ENCODE results near the gene PAXX. TPM values are rescaled to one million over a fixed set of nuclear protein-coding genes. Genes with fewer than 3 reads are reported as not detected.

The PAXX gene
- total RNA-seq, 4 donors from 2014 or later, result 22.0 to 37.0 (median 31.6) TPM

DNA sequence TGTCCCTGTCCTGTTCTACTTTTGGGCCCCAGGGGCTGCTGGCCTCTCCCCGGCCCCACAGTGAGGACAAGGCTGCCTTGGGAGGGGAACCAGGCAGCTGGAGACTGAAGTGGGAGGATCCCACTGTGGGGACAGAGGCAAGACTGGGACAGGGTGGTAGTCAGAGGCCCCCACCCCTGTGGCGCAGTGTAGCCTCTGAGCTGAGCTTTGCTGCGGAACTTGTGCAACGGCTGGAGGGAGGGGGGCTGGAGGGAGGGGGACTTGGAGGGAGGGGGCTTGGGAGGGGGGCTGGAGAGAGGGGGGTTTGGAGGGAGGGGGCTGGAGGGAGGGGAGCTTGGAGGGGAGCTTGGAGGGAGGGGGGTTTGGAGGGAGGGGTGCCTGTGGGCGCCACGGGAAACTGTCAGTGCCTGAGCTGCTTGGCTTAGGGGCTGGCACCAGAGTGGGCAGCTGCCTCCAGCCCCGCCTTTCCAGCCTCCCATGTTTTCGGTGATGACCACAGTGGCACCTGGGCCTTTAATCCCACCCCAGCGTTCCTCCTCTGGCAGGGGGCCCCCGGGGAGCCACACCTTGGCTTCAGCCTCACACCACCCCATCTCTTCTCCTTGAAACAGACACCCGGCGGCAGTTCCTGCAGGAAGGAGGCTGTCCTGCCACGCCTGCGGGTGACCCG lies 42.0 kb downstream of the PAXX start:
- ATAC-seq (ENCODE audit: low FRiP score) (no peak), DNase-seq (ENCODE audit: low spot score) (no peak)
- TF ChIP-seq, protein P1, sequence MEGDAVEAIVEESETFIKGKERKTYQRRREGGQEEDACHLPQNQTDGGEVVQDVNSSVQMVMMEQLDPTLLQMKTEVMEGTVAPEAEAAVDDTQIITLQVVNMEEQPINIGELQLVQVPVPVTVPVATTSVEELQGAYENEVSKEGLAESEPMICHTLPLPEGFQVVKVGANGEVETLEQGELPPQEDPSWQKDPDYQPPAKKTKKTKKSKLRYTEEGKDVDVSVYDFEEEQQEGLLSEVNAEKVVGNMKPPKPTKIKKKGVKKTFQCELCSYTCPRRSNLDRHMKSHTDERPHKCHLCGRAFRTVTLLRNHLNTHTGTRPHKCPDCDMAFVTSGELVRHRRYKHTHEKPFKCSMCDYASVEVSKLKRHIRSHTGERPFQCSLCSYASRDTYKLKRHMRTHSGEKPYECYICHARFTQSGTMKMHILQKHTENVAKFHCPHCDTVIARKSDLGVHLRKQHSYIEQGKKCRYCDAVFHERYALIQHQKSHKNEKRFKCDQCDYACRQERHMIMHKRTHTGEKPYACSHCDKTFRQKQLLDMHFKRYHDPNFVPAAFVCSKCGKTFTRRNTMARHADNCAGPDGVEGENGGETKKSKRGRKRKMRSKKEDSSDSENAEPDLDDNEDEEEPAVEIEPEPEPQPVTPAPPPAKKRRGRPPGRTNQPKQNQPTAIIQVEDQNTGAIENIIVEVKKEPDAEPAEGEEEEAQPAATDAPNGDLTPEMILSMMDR (IDR thresholded peaks at IDR 0.05), result no peak

- ATAC-seq (ENCODE audit: low FRiP score) (peak; percentile 78), DNase-seq (ENCODE audit: low spot score) (peak; percentile 49)
- TF ChIP-seq, protein P1 (IDR thresholded peaks at IDR 0.05), result peak in 2 of 3 donors; percentile 80 to 82
Observed at GRCh38 chr9:137034709-137035506, 42.7 kb downstream of the PAXX start.

DNA sequence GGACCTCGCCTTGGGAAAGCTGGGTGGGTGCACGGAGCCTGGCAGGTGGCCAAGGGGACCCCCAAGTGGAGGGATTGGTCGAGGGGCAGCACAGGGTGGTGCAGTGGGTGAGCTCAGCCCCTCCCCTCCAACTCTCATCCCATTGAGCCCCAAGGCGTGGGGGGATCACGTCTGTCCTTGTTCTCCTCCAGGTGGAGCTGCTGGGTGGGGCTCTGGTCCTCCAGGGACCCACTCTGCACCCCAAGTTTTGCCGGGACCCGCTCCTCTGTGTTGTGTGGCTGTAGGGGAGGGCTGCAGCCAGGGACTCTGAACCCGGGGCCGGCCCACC lies 43.2 kb downstream of the PAXX start:
- ATAC-seq (ENCODE audit: low FRiP score), result peak; percentile 8
- TF ChIP-seq, protein P1 (IDR thresholded peaks at IDR 0.05), result no peak
- DNase-seq (ENCODE audit: low spot score), result no peak

DNA sequence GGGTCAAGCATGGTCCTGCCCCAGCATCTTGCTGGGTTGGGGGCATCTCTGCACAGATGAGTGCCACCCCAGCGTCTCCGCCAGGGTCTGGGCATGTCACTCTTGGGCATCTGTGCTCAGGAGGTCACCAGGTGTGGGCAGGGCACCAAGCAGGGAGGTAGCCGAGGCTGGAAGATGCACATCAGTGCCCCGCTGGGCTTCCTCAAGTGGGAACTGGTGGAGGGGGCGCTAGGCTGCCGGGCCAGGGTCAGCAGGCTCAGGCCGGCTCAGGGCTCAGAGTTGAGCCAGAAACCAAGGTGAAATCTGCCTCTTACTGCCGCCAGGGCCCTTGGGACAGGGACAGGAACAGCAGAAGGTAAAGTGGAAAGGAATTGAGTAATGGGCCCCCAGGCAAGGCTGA lies 43.7 kb downstream of the PAXX start:
- no peak for DNase-seq (ENCODE audit: low spot score)
- no peak for ATAC-seq (ENCODE audit: low FRiP score)
- TF ChIP-seq, protein P1 (IDR thresholded peaks at IDR 0.05), result no peak

DNA sequence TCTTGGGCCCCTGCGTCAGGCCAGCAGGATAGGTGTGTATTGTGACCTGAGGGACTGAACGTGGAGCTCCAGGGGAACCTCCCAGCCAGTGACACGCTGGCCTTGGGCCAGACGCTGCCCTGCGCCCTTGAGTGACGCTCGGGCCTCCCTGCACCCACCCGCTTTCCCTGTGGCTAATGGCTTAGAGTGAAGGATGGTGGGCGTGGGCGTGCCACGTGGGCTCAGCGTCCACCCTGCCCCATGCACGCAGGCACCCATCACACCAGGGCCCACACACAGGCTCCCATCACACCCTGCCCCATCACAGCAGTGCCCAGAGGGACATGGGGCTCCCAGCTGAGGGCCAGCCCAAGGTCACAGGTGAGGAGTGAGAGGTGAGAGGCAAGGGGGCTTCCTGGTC lies 44.8 kb downstream of the PAXX start:
- TF ChIP-seq, protein P1 (IDR thresholded peaks at IDR 0.05), result no peak
- ATAC-seq (ENCODE audit: low FRiP score), result no peak
- no peak for DNase-seq (ENCODE audit: low spot score)

GRCh38 chr9:137037483-137037882 lies 45.3 kb downstream of the PAXX start:
- ATAC-seq (ENCODE audit: low FRiP score), result no peak
- no peak for DNase-seq (ENCODE audit: low spot score)
- TF ChIP-seq, protein P1 (IDR thresholded peaks at IDR 0.05), result no peak

DNA sequence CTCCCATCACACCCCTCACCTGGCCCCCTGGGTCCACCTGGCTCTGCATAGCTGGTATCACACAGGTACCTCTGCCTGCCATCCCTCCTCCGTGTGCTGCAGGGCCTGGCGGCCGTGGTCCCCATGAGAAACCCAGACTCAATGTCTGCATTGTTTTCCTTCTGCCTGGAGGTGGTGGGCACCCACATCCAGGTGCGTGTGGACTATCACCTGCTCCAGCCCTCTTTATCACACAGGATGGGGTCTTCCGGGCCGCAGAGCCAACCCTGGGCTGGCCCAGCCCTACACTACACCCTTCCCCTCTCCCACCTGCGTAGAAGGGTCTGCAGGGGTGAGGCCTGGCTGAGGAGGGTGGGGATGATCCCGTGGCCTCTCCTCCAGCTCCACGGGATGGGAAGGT lies 46.7 kb downstream of the PAXX start:
- no peak for DNase-seq (ENCODE audit: low spot score)
- ATAC-seq (ENCODE audit: low FRiP score), result no peak
- TF ChIP-seq, protein P1 (IDR thresholded peaks at IDR 0.05), result no peak
